ENCODE data around the gene SNRPD3.

The SNRPD3 gene

DNA sequence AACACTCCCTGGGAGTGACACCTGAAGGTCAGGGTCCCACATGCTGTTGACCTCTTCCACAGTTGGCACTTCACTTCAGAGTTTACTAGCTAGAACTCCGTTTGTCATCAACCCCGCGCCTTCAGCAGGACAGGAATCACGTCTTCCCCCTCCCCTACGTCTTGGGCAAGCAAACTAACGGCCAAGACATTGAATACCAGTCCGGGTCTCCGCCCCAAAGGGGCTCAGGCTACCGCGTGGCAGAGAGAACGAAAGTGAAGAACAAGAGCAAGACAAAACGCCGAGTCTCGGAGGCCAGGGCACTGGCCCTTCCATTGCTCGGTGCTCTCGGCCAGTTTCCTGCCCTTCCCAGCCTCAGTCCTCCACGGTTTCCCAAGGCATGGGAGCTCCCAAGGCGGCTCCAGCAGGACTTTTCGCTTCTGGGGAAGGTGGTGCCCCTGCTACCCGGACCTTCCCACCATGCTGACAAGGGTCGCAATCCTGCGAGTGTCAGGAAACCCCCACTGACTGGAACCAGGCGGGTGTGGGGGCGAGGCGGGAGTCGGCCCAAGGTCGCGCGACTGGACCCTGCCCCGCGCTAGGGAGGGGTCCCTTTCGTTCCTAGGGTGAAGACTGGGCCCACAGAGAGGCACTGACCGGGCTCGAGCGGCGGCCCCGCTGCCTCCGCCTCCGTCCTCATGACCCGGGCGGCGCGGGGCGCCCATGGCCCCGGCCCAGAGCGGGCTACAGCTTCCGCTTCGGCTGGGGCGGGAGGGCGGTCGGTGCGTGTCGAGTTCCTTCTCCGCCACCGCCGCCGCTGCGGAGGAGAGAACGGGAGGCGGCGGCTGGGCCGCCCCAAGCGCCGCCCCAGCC is 1.3 kb upstream of the SNRPD3 start, which contains the start of gene GUCD1:
Gene GUCD1 (minus strand): TSS at position 826 of the 852 bp plus-strand sequence. CDS start 147 bp downstream, at position 679.
- peaks cover 11 to 21% of the 10 kb centered on the region in 2 experiments for H3K36me3 ChIP-seq (ENCODE audit: control insufficient read depth in 1 of 2, insufficient read depth in 2 of 2, low read length in 2 of 2)
- H3K4me3 ChIP-seq (ENCODE audit: low read depth, low read length), result peak within 1 kb of the TSS; percentile 95
- peak within 1 kb of the TSS; percentile 94 for H3K4me2 ChIP-seq (ENCODE audit: low read length)
- peak within 1 kb of the TSS; percentile 90 for H3K27ac ChIP-seq (ENCODE audit: low read depth, low read length)
- H4K12ac ChIP-seq (ENCODE audit: low read depth, low read length), result peak within 1 kb of the TSS; percentile 66
- peak within 1 kb of the TSS; percentile 98 for H4K8ac ChIP-seq (ENCODE audit: low read depth, low read length)
- H3K79me1 ChIP-seq (ENCODE audit: low read length), result peaks cover 11% of the 10 kb centered on the region
- peak; percentile 11 to 35 for DNase-seq
- H3K14ac ChIP-seq (ENCODE audit: low read length), result peak within 1 kb of the TSS; percentile 95
- H3K9ac ChIP-seq (ENCODE audit: low read length), result peak within 1 kb of the TSS; percentile 97
- H3K4me1 ChIP-seq (ENCODE audit: control insufficient read depth in 1 of 2, insufficient read depth in 2 of 2, low read length in 2 of 2), result peaks cover 8 to 12% of the 10 kb centered on the region in 2 experiments
- peak within 1 kb of the TSS; percentile 81 for H2BK120ac ChIP-seq (ENCODE audit: insufficient read depth, low read length, poor library complexity)
- H3K4ac ChIP-seq (ENCODE audit: low read depth, low read length), result peak within 1 kb of the TSS; percentile 91
- peak within 1 kb of the TSS; percentile 89 for H2AK5ac ChIP-seq (ENCODE audit: low read length)
- no CpG with 5 or more reads among the region's 64 CpGs for WGBS (ENCODE audit: extremely low coverage, insufficient coverage, insufficient read length)
- peak within 1 kb of the TSS; percentile 83 for H4K91ac ChIP-seq (ENCODE audit: low read depth, low read length)
- H3K9me3 ChIP-seq (ENCODE audit: insufficient read depth, low read depth, low read length), result no peaks in the 10 kb centered on the region
- H2AFZ ChIP-seq (ENCODE audit: insufficient read depth, low read length, poor library complexity), result peak within 1 kb of the TSS; percentile 90
- H3K23ac ChIP-seq (ENCODE audit: low read length), result no peak within 1 kb of the TSS
- peak within 1 kb of the TSS; percentile 23 for H2BK12ac ChIP-seq (ENCODE audit: low read length)
- H3K79me2 ChIP-seq (ENCODE audit: control insufficient read depth, insufficient read depth, low read length, poor library complexity), result peaks cover 14% of the 10 kb centered on the region
- H3K18ac ChIP-seq (ENCODE audit: low read length), result peak within 1 kb of the TSS; percentile 89
- peak within 1 kb of the TSS; percentile 90 for H2BK5ac ChIP-seq (ENCODE audit: low read depth, low read length, poor library complexity)
- H3K27me3 ChIP-seq (ENCODE audit: insufficient read depth, low read length), result no peaks in the 10 kb centered on the region

DNA sequence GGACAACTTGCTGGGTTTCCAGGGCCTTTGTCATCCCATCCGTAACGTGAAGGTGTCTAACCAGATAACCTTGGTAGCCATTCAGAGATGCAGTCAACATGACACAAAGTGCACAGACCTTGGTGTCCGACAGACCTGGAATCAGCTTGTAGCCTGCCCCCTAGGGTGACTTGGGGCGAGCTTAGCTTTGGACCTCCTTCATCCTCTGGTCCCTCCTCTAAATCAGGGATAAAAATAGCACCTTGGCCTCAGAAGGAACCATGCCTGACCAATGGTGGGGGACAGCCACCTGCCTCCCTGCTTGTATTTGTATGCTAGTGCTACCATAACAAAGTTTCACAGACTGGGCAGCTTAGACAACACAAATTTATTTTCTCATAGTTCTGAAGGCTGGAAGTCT is 3.7 kb downstream of the SNRPD3 start:
- Histone ChIP-seq H3K27ac (ENCODE audit: low read depth, low read length) (no peak overlapping the region), H3K4ac (ENCODE audit: low read depth, low read length) (peak overlapping the region; percentile 11), H3K23ac (ENCODE audit: low read length) (no peak overlapping the region), H3K27me3 (ENCODE audit: insufficient read depth, low read length) (no peaks in the 10 kb centered on the region), H2AK5ac (ENCODE audit: low read length) (no peak overlapping the region), H4K91ac (ENCODE audit: low read depth, low read length) (no peak overlapping the region), H3K4me3 (ENCODE audit: low read depth, low read length) (no peak overlapping the region), H3K4me2 (ENCODE audit: low read length) (no peak overlapping the region), H2AFZ (ENCODE audit: insufficient read depth, low read length, poor library complexity) (no peak overlapping the region), H3K9ac (ENCODE audit: low read length) (no peak overlapping the region), H3K79me1 (ENCODE audit: low read length) (peaks cover 11% of the 10 kb centered on the region), H2BK120ac (ENCODE audit: insufficient read depth, low read length, poor library complexity) (no peak overlapping the region), H4K8ac (ENCODE audit: low read depth, low read length) (no peak overlapping the region), H3K4me1 (ENCODE audit: control insufficient read depth in 1 of 2, insufficient read depth in 2 of 2, low read length in 2 of 2) (peaks cover 0 to 2% of the 10 kb centered on the region in 2 experiments), H2BK12ac (ENCODE audit: low read length) (no peak overlapping the region), H3K18ac (ENCODE audit: low read length) (no peak overlapping the region), H2BK5ac (ENCODE audit: low read depth, low read length, poor library complexity) (no peak overlapping the region), H4K12ac (ENCODE audit: low read depth, low read length) (no peak overlapping the region), H3K79me2 (ENCODE audit: control insufficient read depth, insufficient read depth, low read length, poor library complexity) (peaks cover 14% of the 10 kb centered on the region), H3K9me3 (ENCODE audit: insufficient read depth, low read depth, low read length) (no peaks in the 10 kb centered on the region), H3K14ac (ENCODE audit: low read length) (no peak overlapping the region), H3K36me3 (ENCODE audit: control insufficient read depth in 1 of 2, insufficient read depth in 2 of 2, low read length in 2 of 2) (peaks cover 27 to 39% of the 10 kb centered on the region in 2 experiments)
- DNase-seq, result no peak
- WGBS (ENCODE audit: extremely low coverage, insufficient coverage, insufficient read length), result no CpG with 5 or more reads among the region's 4 CpGs

DNA sequence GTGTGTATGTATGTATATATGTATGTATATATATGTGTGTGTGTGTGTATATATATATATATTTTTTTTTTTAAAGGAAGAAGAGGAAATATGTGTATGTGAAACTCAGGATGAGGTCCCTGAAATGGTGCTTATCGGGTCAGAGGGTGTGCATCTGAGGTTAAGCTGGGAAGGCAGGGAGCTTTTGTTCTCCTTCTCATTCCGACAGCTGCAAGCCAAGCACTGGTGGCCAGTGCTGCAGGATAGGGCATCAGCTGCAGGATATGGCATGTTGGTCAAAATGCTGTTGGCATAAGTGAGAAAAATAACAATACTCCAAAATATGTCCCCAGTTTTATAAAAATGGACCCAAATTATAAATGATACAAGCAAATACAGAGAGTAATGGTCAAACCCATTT is 7.4 kb downstream of the SNRPD3 start:
- Histone ChIP-seq H2BK12ac (ENCODE audit: low read length) (no peak overlapping the region), H3K79me2 (ENCODE audit: control insufficient read depth, insufficient read depth, low read length, poor library complexity) (peaks cover 5% of the 10 kb centered on the region), H2BK5ac (ENCODE audit: low read depth, low read length, poor library complexity) (no peak overlapping the region), H3K18ac (ENCODE audit: low read length) (no peak overlapping the region), H3K4me1 (ENCODE audit: control insufficient read depth in 1 of 2, insufficient read depth in 2 of 2, low read length in 2 of 2) (no peaks in the 10 kb centered on the region), H3K23ac (ENCODE audit: low read length) (no peak overlapping the region), H3K36me3 (ENCODE audit: control insufficient read depth in 1 of 2, insufficient read depth in 2 of 2, low read length in 2 of 2) (peaks cover 34 to 55% of the 10 kb centered on the region in 2 experiments), H3K27me3 (ENCODE audit: insufficient read depth, low read length) (no peaks in the 10 kb centered on the region), H4K91ac (ENCODE audit: low read depth, low read length) (no peak overlapping the region), H3K79me1 (ENCODE audit: low read length) (no peaks in the 10 kb centered on the region), H3K14ac (ENCODE audit: low read length) (no peak overlapping the region), H4K8ac (ENCODE audit: low read depth, low read length) (no peak overlapping the region), H3K9me3 (ENCODE audit: insufficient read depth, low read depth, low read length) (no peaks in the 10 kb centered on the region), H3K4me2 (ENCODE audit: low read length) (no peak overlapping the region), H2AFZ (ENCODE audit: insufficient read depth, low read length, poor library complexity) (no peak overlapping the region), H2AK5ac (ENCODE audit: low read length) (no peak overlapping the region), H3K27ac (ENCODE audit: low read depth, low read length) (no peak overlapping the region), H4K12ac (ENCODE audit: low read depth, low read length) (no peak overlapping the region), H3K4ac (ENCODE audit: low read depth, low read length) (no peak overlapping the region), H3K4me3 (ENCODE audit: low read depth, low read length) (no peak overlapping the region), H3K9ac (ENCODE audit: low read length) (no peak overlapping the region), H2BK120ac (ENCODE audit: insufficient read depth, low read length, poor library complexity) (no peak overlapping the region)
- no peak for DNase-seq
- no CpG with 5 or more reads among the region's 2 CpGs for WGBS (ENCODE audit: extremely low coverage, insufficient coverage, insufficient read length)

DNA sequence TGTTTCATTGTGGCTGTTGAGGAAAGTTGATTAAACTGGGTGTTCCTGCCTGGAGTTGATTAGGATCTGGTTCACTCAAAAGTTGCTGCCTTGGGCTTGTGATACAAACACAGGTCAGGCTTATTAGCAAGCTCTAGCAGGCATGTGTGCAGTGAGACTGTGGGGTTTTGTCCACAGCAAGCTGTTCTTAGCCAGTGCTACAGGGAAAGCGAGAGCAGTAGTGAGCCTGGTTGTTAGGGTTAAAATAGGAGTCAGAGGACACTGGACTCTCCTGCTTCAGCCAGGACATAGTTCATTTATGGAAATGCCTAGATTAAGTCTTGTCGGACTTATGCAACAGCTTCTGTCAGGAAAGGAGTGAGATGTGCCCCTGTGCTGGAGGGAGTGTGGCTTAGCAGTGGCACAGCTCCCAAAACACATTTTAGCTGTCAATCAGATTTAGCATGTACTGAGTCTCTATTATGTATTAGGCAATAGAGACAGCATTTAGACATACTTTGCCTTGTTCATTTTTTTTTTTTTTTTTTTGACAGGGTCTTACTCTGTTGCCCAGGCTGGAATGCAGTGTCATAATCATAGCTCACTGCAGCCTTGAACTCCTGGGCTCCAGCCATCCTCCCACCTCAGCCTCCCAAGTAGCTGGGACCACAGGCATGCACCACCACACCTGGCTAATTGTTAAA is 8.7 kb downstream of the SNRPD3 start:
- Histone ChIP-seq H2BK12ac (ENCODE audit: low read length) (no peak overlapping the region), H4K8ac (ENCODE audit: low read depth, low read length) (no peak overlapping the region), H3K79me1 (ENCODE audit: low read length) (no peaks in the 10 kb centered on the region), H3K9me3 (ENCODE audit: insufficient read depth, low read depth, low read length) (no peaks in the 10 kb centered on the region), H3K27me3 (ENCODE audit: insufficient read depth, low read length) (no peaks in the 10 kb centered on the region), H2AFZ (ENCODE audit: insufficient read depth, low read length, poor library complexity) (no peak overlapping the region), H2BK120ac (ENCODE audit: insufficient read depth, low read length, poor library complexity) (no peak overlapping the region), H4K12ac (ENCODE audit: low read depth, low read length) (no peak overlapping the region), H3K4me1 (ENCODE audit: control insufficient read depth in 1 of 2, insufficient read depth in 2 of 2, low read length in 2 of 2) (no peaks in the 10 kb centered on the region), H3K4ac (ENCODE audit: low read depth, low read length) (no peak overlapping the region), H3K4me3 (ENCODE audit: low read depth, low read length) (no peak overlapping the region), H3K23ac (ENCODE audit: low read length) (peak overlapping the region; percentile 37), H2BK5ac (ENCODE audit: low read depth, low read length, poor library complexity) (no peak overlapping the region), H2AK5ac (ENCODE audit: low read length) (no peak overlapping the region), H3K18ac (ENCODE audit: low read length) (no peak overlapping the region), H3K79me2 (ENCODE audit: control insufficient read depth, insufficient read depth, low read length, poor library complexity) (peaks cover 5% of the 10 kb centered on the region), H3K36me3 (ENCODE audit: control insufficient read depth in 1 of 2, insufficient read depth in 2 of 2, low read length in 2 of 2) (peaks cover 30 to 54% of the 10 kb centered on the region in 2 experiments), H3K14ac (ENCODE audit: low read length) (no peak overlapping the region), H4K91ac (ENCODE audit: low read depth, low read length) (no peak overlapping the region), H3K4me2 (ENCODE audit: low read length) (no peak overlapping the region), H3K9ac (ENCODE audit: low read length) (no peak overlapping the region), H3K27ac (ENCODE audit: low read depth, low read length) (no peak overlapping the region)
- DNase-seq, result peak; percentile 30 to 52
- no CpG with 5 or more reads among the region's 2 CpGs for WGBS (ENCODE audit: extremely low coverage, insufficient coverage, insufficient read length)
